ENCODE data around the gene DPP4. TPM values are rescaled to one million over a fixed set of nuclear protein-coding genes. Genes with fewer than 3 reads are reported as not detected.

Gene DPP4
- total and polyA plus RNA-seq, 11 donors, result 3.4 to 16.1 (median 7.4) TPM

DNA sequence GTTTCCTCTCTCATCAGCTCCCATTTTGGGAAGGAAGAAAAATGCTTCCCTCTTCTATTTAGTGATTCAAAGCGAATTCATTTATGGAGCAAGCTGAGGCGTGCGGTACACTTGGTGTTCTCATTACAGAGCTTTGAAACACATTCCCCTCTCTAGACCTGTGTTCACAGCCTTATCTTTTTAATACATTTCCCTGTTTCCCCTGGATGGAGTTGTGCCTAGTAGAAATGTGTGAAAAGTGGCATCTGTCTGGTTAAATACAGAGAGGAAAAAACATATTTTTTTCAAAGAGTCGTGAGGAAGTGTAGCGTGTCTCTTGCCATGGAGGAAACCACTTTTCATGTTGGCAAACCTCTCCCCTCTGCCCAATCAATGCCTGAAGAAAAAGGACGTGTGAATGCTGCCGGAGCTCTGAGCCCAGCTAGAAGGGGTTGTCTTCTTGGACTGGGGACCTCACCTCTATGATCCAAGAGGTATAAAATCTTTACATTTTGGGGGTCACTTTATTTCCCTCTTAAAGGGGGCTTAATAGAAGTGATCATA is 52.4 kb downstream of the DPP4 start:
- Histone ChIP-seq H3K9me3 (no peaks in the 10 kb centered on the region), H3K27me3 (no peaks in the 10 kb centered on the region), H3K36me3 (peaks cover 0 to 24% (median 3%) of the 10 kb centered on the region in 9 donors), H3K27ac (no peak overlapping the region), H3K4me3 (no peak overlapping the region), H3K4me1 (peaks cover 0 to 14% (median 0%) of the 10 kb centered on the region in 12 donors)
- intact Hi-C loops (cut with DNase I), result no loop called here
- 84 to 92% (median 87%) methylated on average over 7 of the region's 7 CpGs for WGBS, 4 donors
- DNase-seq (no peak), ATAC-seq (no peak)
- no peak for TF ChIP-seq POLR2A (IDR thresholded peaks at IDR 0.05)
- TF ChIP-seq, protein P1, sequence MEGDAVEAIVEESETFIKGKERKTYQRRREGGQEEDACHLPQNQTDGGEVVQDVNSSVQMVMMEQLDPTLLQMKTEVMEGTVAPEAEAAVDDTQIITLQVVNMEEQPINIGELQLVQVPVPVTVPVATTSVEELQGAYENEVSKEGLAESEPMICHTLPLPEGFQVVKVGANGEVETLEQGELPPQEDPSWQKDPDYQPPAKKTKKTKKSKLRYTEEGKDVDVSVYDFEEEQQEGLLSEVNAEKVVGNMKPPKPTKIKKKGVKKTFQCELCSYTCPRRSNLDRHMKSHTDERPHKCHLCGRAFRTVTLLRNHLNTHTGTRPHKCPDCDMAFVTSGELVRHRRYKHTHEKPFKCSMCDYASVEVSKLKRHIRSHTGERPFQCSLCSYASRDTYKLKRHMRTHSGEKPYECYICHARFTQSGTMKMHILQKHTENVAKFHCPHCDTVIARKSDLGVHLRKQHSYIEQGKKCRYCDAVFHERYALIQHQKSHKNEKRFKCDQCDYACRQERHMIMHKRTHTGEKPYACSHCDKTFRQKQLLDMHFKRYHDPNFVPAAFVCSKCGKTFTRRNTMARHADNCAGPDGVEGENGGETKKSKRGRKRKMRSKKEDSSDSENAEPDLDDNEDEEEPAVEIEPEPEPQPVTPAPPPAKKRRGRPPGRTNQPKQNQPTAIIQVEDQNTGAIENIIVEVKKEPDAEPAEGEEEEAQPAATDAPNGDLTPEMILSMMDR (IDR thresholded peaks at IDR 0.05), result no peak

DNA sequence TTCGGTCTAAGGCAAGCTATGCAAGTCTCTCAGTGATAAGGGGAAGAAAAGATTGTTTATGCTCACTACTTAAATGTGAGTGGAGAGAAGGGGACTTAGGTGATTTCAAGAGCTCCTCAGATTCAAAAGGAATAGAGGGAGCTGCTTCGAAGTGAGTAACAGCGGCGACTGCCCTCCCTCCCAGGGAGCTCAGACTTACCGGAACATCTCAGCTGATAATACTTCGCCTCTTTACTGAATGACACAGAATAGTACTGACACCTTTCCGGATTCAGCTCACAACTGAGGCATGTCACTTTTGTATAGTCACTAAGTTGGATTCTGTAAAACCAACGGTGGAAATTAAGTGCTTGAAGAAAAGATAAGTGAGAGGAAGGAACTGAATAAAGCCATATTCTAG is 55.5 kb downstream of the DPP4 start:
- H3K4me1 ChIP-seq, result peaks cover 0 to 15% (median 3%) of the 10 kb centered on the region in 12 donors
- H3K27ac ChIP-seq, result no peak overlapping the region
- H3K27me3 ChIP-seq, result no peaks in the 10 kb centered on the region
- intact Hi-C loops (cut with DNase I), result loop anchor here in 2 of 10 donors (10.0 kb wide), 2 partner anchors 46 to 56 kb away; partner anchors contain the start of gene DPP4 (in 1 of the 2)
- TF ChIP-seq, protein P1 (IDR thresholded peaks at IDR 0.05), result no peak
- TF ChIP-seq POLR2A (IDR thresholded peaks at IDR 0.05), result no peak
- H3K36me3 ChIP-seq, result peaks cover 0 to 47% (median 7%) of the 10 kb centered on the region in 9 donors
- no peak for ATAC-seq
- H3K9me3 ChIP-seq, result no peaks in the 10 kb centered on the region
- no peak overlapping the region for H3K4me3 ChIP-seq
- no peak for DNase-seq
- 65 to 74% (median 70%) methylated on average over 8 of the region's 8 CpGs for WGBS, 4 donors

DNA sequence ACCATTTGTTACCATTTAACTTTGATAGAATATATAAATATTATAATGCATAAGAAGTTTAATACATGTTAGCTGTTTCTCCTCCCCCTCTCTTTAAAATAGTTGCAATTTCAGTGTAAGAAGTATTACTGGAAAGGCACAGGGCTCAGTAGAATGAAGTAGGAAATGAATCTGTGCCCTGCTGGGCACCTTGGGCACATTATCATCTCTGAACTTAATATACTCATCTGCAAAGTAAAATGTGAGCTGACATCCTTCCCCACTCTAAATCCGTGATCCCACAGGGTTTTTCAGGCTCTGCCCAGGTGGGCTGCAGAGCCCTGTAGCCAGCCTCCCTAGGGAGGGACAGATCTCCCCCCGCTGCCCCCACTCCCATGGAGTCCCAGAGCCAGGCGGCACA is 56.8 kb downstream of the DPP4 start:
- no peak for TF ChIP-seq POLR2A (IDR thresholded peaks at IDR 0.05)
- TF ChIP-seq, protein P1 (IDR thresholded peaks at IDR 0.05), result no peak
- intact Hi-C loops (cut with DNase I), result loop anchor here in 2 of 10 donors (10.0 kb wide), 2 partner anchors 48 to 58 kb away; partner anchors contain the start of gene DPP4 (in 1 of the 2)
- ATAC-seq, result no peak
- DNase-seq, result no peak
- WGBS, 4 donors, result 84 to 90% (median 88%) methylated on average over 3 of the region's 3 CpGs
- peaks cover 0 to 26% (median 0%) of the 10 kb centered on the region in 12 donors for H3K4me1 ChIP-seq
- no peak overlapping the region for H3K4me3 ChIP-seq
- peaks cover 0 to 47% (median 7%) of the 10 kb centered on the region in 9 donors for H3K36me3 ChIP-seq
- H3K27ac ChIP-seq, result no peak overlapping the region
- no peaks in the 10 kb centered on the region for H3K9me3 ChIP-seq
- no peaks in the 10 kb centered on the region for H3K27me3 ChIP-seq

DNA sequence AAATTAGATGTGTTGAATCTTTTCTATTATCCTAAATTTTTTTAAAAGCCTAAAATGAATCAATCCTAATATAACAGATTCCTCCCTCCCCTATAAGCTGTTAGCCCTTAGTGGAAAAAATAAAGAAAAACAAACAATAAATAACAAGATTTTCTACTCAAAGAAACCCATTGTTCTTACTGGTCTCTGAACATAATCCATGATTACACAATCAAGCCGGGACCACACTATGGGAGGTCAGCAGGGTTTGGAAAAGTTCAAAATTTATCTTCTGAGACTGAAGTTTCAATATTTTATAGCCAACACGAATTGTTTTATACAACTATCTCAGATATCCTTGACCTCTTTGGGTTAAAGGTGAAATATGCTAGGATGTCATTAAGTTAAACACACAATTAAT is 57.9 kb downstream of the DPP4 start:
- ATAC-seq (no peak), DNase-seq (no peak)
- Histone ChIP-seq H3K27me3 (no peaks in the 10 kb centered on the region), H3K4me3 (no peak overlapping the region), H3K27ac (no peak overlapping the region), H3K4me1 (peaks cover 0 to 28% (median 0%) of the 10 kb centered on the region in 12 donors), H3K9me3 (no peaks in the 10 kb centered on the region), H3K36me3 (peaks cover 0 to 56% (median 4%) of the 10 kb centered on the region in 9 donors)
- TF ChIP-seq, protein P1 (IDR thresholded peaks at IDR 0.05), result no peak
- TF ChIP-seq POLR2A (IDR thresholded peaks at IDR 0.05), result no peak
- WGBS, 4 donors, result 72 to 80% (median 73%) methylated on average over 2 of the region's 2 CpGs
- intact Hi-C loops (cut with DNase I), result loop anchor here in 2 of 10 donors (10.0 kb wide), 2 partner anchors 49 to 59 kb away; partner anchors contain the start of gene DPP4 (in 1 of the 2)
